Karpas-422 (cell line): ENCODE results near the gene PPIL6. TPM values are rescaled to one million over a fixed set of nuclear protein-coding genes. Genes with fewer than 3 reads are reported as not detected.

Source experiments
- DNase-seq: peaks from one replicate; pipeline ENCODE4 v3.0.0-alpha.2; 2015
- H2AFZ ChIP-seq: fragments of 200-600 bp; sonication (generic); 2 replicates; pipeline ENCODE4 v1.6.1; 2014; ENCODE audit warnings: antibody characterized with exemption, low read length, mixed read lengths
- H3K27ac ChIP-seq: fragments of 200-600 bp; sonication (generic); 2 replicates; pipeline ENCODE4 v1.5.1; 2014; ENCODE audit warnings: mild to moderate bottlenecking, low read length, moderate library complexity
- H3K27me3 ChIP-seq: fragments of 200-600 bp; sonication (generic); 2 replicates; pipeline ENCODE4 v1.6.1; 2014; ENCODE audit warnings: low read length, mixed read lengths
- H3K36me3 ChIP-seq: fragments of 200-600 bp; sonication (generic); 2 replicates; pipeline ENCODE4 v1.6.1; 2014; ENCODE audit warnings: low read length, mixed read lengths; ENCODE audit not compliant: insufficient read depth
- H3K4me1 ChIP-seq: fragments of 200-600 bp; sonication (generic); 2 replicates; pipeline ENCODE4 v1.6.1; 2014; ENCODE audit warnings: mild to moderate bottlenecking, low read length, mixed read lengths
- H3K4me2 ChIP-seq: fragments of 200-600 bp; sonication (generic); 2 replicates; pipeline ENCODE4 v1.6.1; 2014; ENCODE audit warnings: low read length, low read depth, mild to moderate bottlenecking; ENCODE audit not compliant: poor library complexity, severe bottlenecking
- H3K4me3 ChIP-seq: fragments of 200-600 bp; sonication (generic); 2 replicates; pipeline ENCODE4 v1.5.1; 2014; ENCODE audit warnings: mild to moderate bottlenecking, antibody characterized with exemption, low read length, mixed read lengths
- H3K79me2 ChIP-seq: fragments of 200-600 bp; sonication (generic); 2 replicates; pipeline ENCODE4 v1.6.1; 2014; ENCODE audit warnings: mild to moderate bottlenecking, low read length, mixed read lengths
- H3K9ac ChIP-seq: fragments of 200-600 bp; sonication (generic); 2 replicates; pipeline ENCODE4 v1.6.0; 2014; ENCODE audit warnings: low read length
- H3K9me2 ChIP-seq: fragments of 200-600 bp; sonication (generic), shearing (Covaris generic); replicated peaks from 2 replicates; pipeline ENCODE4 v1.6.0; 2014; ENCODE audit warnings: mild to moderate bottlenecking, low read length, moderate library complexity; ENCODE audit not compliant: insufficient read depth
- H3K9me3 ChIP-seq: fragments of 300-700, 200-600 bp; sonication (generic); 2 replicates; pipeline ENCODE4 v1.6.1; 2014; ENCODE audit warnings: low read length, mixed read lengths
- H4K20me1 ChIP-seq: fragments of 200-600 bp; sonication (generic); 2 replicates; pipeline ENCODE4 v1.6.1; 2014; ENCODE audit warnings: mild to moderate bottlenecking, antibody characterized with exemption, low read length, low read depth; ENCODE audit not compliant: insufficient read depth
- total RNA-seq: library from RNA; depleted of rRNA; stranded (reverse); fragments of >200 nt; shearing (Covaris generic); gene quantifications from 2 replicates; pipeline ENCODE4 v1.2.3, GENCODE V29; 2014; ENCODE audit warnings: low replicate concordance

The PPIL6 gene
- total RNA-seq, 1 experiment from 2014 or later, result not detected

DNA sequence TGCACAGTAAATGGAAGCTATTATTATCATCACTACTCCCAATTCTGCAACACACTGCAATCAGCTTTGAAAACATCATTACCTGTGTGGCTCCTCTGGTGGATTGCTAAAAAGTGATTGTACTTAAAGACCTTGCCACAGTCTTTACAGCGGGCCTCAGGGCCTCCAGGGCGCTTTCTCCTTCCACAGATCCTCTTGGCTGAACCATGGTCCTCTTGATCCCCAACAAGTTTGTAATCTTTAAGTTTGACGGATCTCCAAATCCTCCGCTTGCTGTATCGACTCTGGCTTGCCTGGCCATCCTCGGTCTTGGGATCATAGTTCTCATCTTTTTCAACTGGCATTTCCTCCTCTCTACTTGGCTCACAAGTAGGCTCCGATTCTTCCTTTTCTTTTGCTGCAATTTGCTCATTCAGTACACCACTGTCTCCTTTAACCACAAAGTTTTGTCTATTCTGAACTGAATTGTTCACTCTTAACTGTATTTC is 40.6 kb upstream of the PPIL6 start:
- Histone ChIP-seq H3K79me2 (peaks cover 65% of the 10 kb centered on the region), H3K27ac (no peak overlapping the region), H3K4me1 (peaks cover 48% of the 10 kb centered on the region)

DNA sequence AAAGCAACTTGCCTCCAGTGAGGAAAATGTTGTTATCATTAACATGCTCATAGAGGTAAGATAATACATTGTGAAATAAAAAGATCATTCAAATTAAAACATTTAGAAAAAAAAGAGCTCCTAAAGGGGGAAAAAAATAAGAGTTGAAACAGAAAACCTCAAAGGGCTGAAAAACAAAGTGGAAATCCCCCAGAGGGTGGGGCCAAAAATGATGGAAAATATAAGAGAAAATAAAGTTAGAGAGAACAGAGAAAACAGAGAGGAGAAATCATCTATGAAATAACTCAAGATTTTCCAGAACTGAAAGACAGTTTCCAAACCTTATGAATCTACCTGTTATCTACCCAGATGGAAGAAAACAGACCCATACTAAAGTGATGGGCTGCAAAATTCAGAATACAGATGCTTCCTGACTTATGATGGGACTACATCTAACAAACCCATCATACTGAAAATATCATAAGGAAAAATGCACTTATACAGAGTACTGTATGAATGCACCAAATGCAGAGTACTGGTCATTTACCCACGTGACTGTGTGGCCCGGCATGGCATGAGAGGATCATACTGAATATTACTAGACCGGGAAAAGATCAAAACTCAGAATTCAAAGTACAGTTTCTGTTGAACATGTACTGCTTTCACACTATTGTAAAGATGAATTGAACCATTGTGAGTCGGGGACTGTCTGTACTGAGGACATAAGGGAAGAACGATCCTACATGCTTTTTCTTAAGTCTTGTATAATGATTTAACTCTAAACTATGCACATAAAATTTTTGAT is 38.6 kb upstream of the PPIL6 start:
- Histone ChIP-seq H3K79me2 (peaks cover 80% of the 10 kb centered on the region), H3K9me2 (no peaks in the 10 kb centered on the region), H3K36me3 (peaks cover 21% of the 10 kb centered on the region; the same call in 1 of the 2 replicates), H3K4me2 (peak overlapping the region; percentile 27), H3K9me3 (no peaks in the 10 kb centered on the region), H3K4me1 (peaks cover 43% of the 10 kb centered on the region), H2AFZ (no peak overlapping the region), H3K27ac (no peak overlapping the region), H4K20me1 (peaks cover 12% of the 10 kb centered on the region; the same call in 1 of the 2 replicates), H3K9ac (no peak overlapping the region), H3K4me3 (peak overlapping the region; percentile 2; the same call in 1 of the 2 replicates), H3K27me3 (no peaks in the 10 kb centered on the region)
- no peak for DNase-seq

More for the DNA sequence above, 40.6 kb upstream of the PPIL6 start:
- Histone ChIP-seq H3K36me3 (peaks cover 14% of the 10 kb centered on the region; the same call in 1 of the 2 replicates), H2AFZ (no peak overlapping the region), H3K4me2 (peak overlapping the region; percentile 93), H3K9ac (peak overlapping the region; percentile 94; the same call in 1 of the 2 replicates), H3K9me3 (no peaks in the 10 kb centered on the region), H3K9me2 (no peaks in the 10 kb centered on the region), H3K4me3 (peak overlapping the region; percentile 88), H4K20me1 (peaks cover 12% of the 10 kb centered on the region; the same call in 1 of the 2 replicates), H3K27me3 (no peaks in the 10 kb centered on the region)
- no peak for DNase-seq

DNA sequence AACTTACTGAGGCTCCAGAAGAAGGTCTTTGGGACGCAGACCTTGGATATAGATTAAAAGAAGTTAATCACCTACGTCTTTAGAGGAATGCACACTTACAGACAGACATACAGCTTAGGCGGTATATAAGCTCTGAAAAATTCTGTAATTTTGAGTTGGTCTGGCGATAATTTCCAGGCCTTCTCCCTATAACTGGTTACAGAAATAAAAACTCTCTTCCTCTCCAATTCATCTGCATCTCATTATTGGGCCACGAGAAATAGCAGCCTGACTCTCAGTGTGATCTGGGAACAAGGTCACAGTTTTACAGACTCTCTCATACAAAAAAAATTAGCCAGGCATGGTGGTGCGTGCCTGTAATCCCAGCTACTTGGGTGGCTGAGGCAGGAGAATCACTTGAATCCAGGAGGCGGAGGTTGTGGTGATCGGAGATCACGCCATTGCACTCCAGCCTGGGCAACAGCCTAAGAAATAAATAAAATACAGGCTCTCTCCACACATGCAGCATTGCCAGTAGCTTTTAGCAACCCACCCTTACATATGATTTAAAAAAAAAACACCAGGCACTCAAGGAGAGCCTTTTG is 37.9 kb upstream of the PPIL6 start:
- Histone ChIP-seq H3K9ac (no peak overlapping the region), H2AFZ (no peak overlapping the region), H3K9me3 (no peaks in the 10 kb centered on the region), H4K20me1 (peaks cover 12% of the 10 kb centered on the region; the same call in 1 of the 2 replicates), H3K4me3 (no peak overlapping the region), H3K4me1 (peaks cover 45% of the 10 kb centered on the region), H3K79me2 (peaks cover 87% of the 10 kb centered on the region), H3K9me2 (no peaks in the 10 kb centered on the region), H3K4me2 (peak overlapping the region; percentile 27), H3K27me3 (no peaks in the 10 kb centered on the region), H3K36me3 (peaks cover 28% of the 10 kb centered on the region; the same call in 1 of the 2 replicates), H3K27ac (no peak overlapping the region)
- no peak for DNase-seq

DNA sequence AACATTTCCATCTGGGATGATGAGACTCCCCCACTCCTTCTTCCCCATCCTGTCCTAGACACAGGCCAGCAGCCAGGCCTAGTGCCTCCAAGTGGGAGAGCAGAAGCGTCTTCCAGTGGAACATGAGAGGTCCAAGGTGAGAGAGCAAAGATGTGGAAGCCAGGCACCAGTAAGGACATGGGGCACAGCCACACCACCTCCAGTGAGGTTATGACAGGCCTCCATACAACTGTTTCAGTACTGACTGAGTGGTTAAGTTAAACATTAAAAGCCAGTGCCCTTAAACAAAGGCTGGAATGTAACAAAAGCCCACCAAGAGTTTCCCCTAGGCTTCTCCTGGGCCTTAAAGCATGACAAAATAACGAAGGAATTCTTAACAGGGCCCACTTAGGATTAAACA is 37.3 kb upstream of the PPIL6 start:
- Histone ChIP-seq H3K79me2 (peaks cover 91% of the 10 kb centered on the region), H3K27me3 (no peaks in the 10 kb centered on the region), H3K4me2 (no peak overlapping the region), H3K9ac (no peak overlapping the region), H3K36me3 (peaks cover 32% of the 10 kb centered on the region; the same call in 1 of the 2 replicates), H3K9me3 (no peaks in the 10 kb centered on the region), H3K9me2 (no peaks in the 10 kb centered on the region), H3K4me3 (no peak overlapping the region), H3K27ac (no peak overlapping the region), H2AFZ (no peak overlapping the region), H4K20me1 (peaks cover 12% of the 10 kb centered on the region; the same call in 1 of the 2 replicates), H3K4me1 (peaks cover 51% of the 10 kb centered on the region)
- DNase-seq, result no peak

DNA sequence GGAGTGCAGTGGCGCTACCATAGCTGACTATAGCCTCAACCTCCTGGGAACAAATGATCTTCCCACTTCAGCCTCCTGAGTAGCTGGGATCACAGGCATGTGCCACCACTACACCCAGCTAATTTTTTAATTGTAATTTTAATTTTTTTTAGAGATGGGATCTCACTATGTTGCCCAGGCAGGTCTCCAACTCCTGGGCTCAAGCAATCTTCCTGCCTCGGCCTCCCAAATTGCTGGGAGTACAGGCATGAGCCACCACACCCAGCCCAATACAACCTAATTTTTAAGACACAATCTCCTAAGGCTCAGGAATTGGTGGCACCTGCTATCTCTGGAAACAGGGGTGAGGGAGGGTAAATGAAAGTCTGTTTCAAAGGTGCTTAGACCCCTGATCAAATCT is 36.8 kb upstream of the PPIL6 start:
- Histone ChIP-seq H3K79me2 (peaks cover 91% of the 10 kb centered on the region), H3K27ac (no peak overlapping the region), H3K9ac (no peak overlapping the region), H3K9me2 (no peaks in the 10 kb centered on the region), H3K4me2 (no peak overlapping the region), H3K4me3 (no peak overlapping the region), H3K36me3 (peaks cover 35% of the 10 kb centered on the region; the same call in 1 of the 2 replicates), H3K27me3 (no peaks in the 10 kb centered on the region), H2AFZ (no peak overlapping the region), H4K20me1 (peaks cover 12% of the 10 kb centered on the region; the same call in 1 of the 2 replicates), H3K9me3 (no peaks in the 10 kb centered on the region), H3K4me1 (peaks cover 56% of the 10 kb centered on the region)
- DNase-seq, result no peak

DNA sequence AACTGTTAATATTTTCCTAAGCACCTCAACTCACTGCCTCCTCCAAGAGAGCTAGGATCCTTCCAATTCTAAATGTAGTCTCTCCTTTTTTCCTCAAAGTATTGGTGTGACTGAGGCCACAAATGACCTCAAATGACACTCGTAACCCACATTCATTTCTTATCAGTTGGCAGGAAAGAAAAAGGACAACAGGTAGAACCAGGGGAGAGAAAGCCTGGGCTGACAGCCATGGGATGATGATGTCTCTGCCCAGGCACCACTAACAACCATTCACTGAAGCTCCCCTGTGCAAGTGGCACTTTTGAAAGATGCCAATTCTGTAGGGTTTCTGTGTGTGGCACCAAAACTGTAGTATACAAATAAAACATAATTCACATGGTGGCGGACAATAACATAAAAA is 35.2 kb upstream of the PPIL6 start:
- H2AFZ ChIP-seq, result no peak overlapping the region
- H3K9me2 ChIP-seq, result no peaks in the 10 kb centered on the region
- H3K36me3 ChIP-seq, result peaks cover 41% of the 10 kb centered on the region
- H3K9me3 ChIP-seq, result no peaks in the 10 kb centered on the region
- H3K4me2 ChIP-seq, result no peak overlapping the region
- H3K4me1 ChIP-seq, result peaks cover 46% of the 10 kb centered on the region
- H4K20me1 ChIP-seq, result peaks cover 19% of the 10 kb centered on the region
- no peak overlapping the region for H3K27ac ChIP-seq
- H3K79me2 ChIP-seq, result peaks cover 91% of the 10 kb centered on the region
- no peak for DNase-seq
- no peak overlapping the region for H3K4me3 ChIP-seq
- no peak overlapping the region for H3K9ac ChIP-seq
- no peaks in the 10 kb centered on the region for H3K27me3 ChIP-seq

DNA sequence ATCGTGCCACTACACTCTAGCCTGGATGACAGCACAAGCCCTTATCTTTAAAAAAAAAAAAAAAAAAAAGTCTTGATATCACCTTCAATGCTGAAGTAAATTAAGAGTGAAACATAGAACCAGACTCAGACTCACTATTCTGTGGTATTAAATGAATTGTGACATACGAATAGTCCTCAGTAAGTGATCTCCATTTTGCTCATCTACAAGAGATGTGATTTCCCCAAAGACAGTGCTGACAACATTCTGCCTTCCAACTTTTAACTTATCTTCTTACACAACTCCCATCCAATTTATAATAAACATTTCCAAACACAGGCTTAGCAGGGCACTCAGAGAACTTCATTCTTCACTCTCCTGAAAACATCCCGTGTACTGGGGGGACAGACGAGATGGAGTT is 34.6 kb upstream of the PPIL6 start:
- H3K4me3 ChIP-seq, result no peak overlapping the region
- H3K4me2 ChIP-seq, result no peak overlapping the region
- H3K9me2 ChIP-seq, result no peaks in the 10 kb centered on the region
- H4K20me1 ChIP-seq, result peaks cover 19% of the 10 kb centered on the region
- H3K9ac ChIP-seq, result no peak overlapping the region
- H3K36me3 ChIP-seq, result peaks cover 44% of the 10 kb centered on the region
- DNase-seq, result no peak
- no peak overlapping the region for H3K27ac ChIP-seq
- no peaks in the 10 kb centered on the region for H3K27me3 ChIP-seq
- H3K79me2 ChIP-seq, result peaks cover 91% of the 10 kb centered on the region
- no peaks in the 10 kb centered on the region for H3K9me3 ChIP-seq
- peaks cover 39% of the 10 kb centered on the region for H3K4me1 ChIP-seq
- no peak overlapping the region for H2AFZ ChIP-seq

DNA sequence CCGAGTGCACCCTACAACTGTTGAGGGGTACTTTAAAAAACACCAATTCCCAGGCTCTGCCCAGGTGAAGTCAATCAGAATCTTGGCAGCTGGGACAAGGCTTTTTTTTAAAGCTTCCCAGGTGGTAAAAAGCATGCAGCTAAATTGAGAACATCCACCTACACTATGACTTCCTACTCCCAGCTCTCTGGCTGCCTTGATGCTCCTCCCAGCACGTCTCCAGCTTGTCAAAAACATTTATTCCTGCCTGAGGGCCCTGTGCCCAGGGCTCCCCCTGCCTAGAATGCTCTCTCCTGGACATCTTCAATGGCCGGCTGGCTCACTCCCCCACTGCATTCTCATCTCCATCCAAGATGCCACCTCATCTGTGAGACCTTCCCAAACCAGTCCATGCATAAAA is 32.7 kb upstream of the PPIL6 start:
- H3K9me2 ChIP-seq, result no peaks in the 10 kb centered on the region
- H3K79me2 ChIP-seq, result peaks cover 91% of the 10 kb centered on the region
- no peaks in the 10 kb centered on the region for H3K9me3 ChIP-seq
- H4K20me1 ChIP-seq, result peaks cover 16% of the 10 kb centered on the region
- H3K36me3 ChIP-seq, result peaks cover 58% of the 10 kb centered on the region
- no peaks in the 10 kb centered on the region for H3K27me3 ChIP-seq
- no peak overlapping the region for H2AFZ ChIP-seq
- peak overlapping the region; percentile 46 for H3K4me2 ChIP-seq
- H3K4me1 ChIP-seq, result peaks cover 28% of the 10 kb centered on the region
- no peak for DNase-seq
- peak overlapping the region; percentile 31; the same call in 1 of the 2 replicates for H3K9ac ChIP-seq
- H3K4me3 ChIP-seq, result no peak overlapping the region
- H3K27ac ChIP-seq, result peak overlapping the region; percentile 46; the same call in 1 of the 2 replicates
